ENCODE measurements around the gene SGTA. TPM values are rescaled to one million over a fixed set of nuclear protein-coding genes. Genes with fewer than 3 reads are reported as not detected.
"Not testable (repeated sequence)": the region's sequence is repeated elsewhere in the genome, so short reads cannot be mapped to it uniquely, and the experiment has no call there.

The SGTA gene
- total RNA-seq, 2 donors from 2014 or later: 39.6 to 52.3 TPM

- intact Hi-C loops (cut with DNase I, micrococcal nuclease): no loop called here
- DNase-seq (no peak), ATAC-seq (no peak)
Measured at GRCh38 chr19:2720777-2721569, 62.1 kb downstream of the SGTA start, which contains the start of gene DIRAS1. DIRAS1 (minus strand) TSS chr19:2721372; CDS start chr19:2717806, 3,566 bp downstream.

- intact Hi-C loops (cut with DNase I, micrococcal nuclease): no loop called here
- DNase-seq (no peak), ATAC-seq (no peak)
Measured at GRCh38 chr19:2719920-2720776, 62.9 kb downstream of the SGTA start.

- intact Hi-C loops (cut with DNase I, micrococcal nuclease): no loop called here
- no peak for DNase-seq
- no peak for ATAC-seq
Measured at GRCh38 chr19:2719232-2719735, 63.8 kb downstream of the SGTA start.

- intact Hi-C loops (cut with DNase I, micrococcal nuclease): no loop called here
- no peak for ATAC-seq
- no peak for DNase-seq
Measured at GRCh38 chr19:2717638-2718541, 65.2 kb downstream of the SGTA start.

- intact Hi-C loops (cut with DNase I, micrococcal nuclease): no loop called here
- DNase-seq: no peak
- no peak for ATAC-seq
Measured at GRCh38 chr19:2716722-2717637, 66.1 kb downstream of the SGTA start.

- DNase-seq (no peak), ATAC-seq (no peak)
- intact Hi-C loops (cut with DNase I, micrococcal nuclease): no loop called here
Measured at GRCh38 chr19:2716275-2716650, 66.8 kb downstream of the SGTA start.

GRCh38 chr19:2715470-2716274 is 67.4 kb downstream of the SGTA start:
- intact Hi-C loops (cut with DNase I, micrococcal nuclease): no loop called here
- DNase-seq: no peak
- ATAC-seq: no peak

- no peak for ATAC-seq
- DNase-seq: no peak
- intact Hi-C loops (cut with DNase I, micrococcal nuclease): no loop called here
Measured at GRCh38 chr19:2714531-2715269, 68.4 kb downstream of the SGTA start.

GRCh38 chr19:2714102-2714501 is 69.0 kb downstream of the SGTA start:
- intact Hi-C loops (cut with DNase I, micrococcal nuclease); DNase-seq: not testable (repeated sequence)

GRCh38 chr19:2713170-2713569 is 69.9 kb downstream of the SGTA start:
- ATAC-seq; intact Hi-C loops (cut with DNase I, micrococcal nuclease); DNase-seq: not testable (repeated sequence)

More at GRCh38 chr19:2714102-2714501, 69.0 kb downstream of the SGTA start:
- ATAC-seq: not testable (repeated sequence)

GRCh38 chr19:2711875-2712205 is 71.2 kb downstream of the SGTA start:
- ATAC-seq: no peak
- intact Hi-C loops (cut with DNase I, micrococcal nuclease): no loop called here

GRCh38 chr19:2711172-2711874 is 71.8 kb downstream of the SGTA start:
- DNase-seq (no peak), ATAC-seq (no peak)
- intact Hi-C loops (cut with DNase I, micrococcal nuclease): no loop called here

More at GRCh38 chr19:2711875-2712205, 71.2 kb downstream of the SGTA start:
- DNase-seq: no peak

GRCh38 chr19:2706251-2706650 is 76.8 kb downstream of the SGTA start:
- ATAC-seq (no peak), DNase-seq (no peak)
- intact Hi-C loops (cut with DNase I, micrococcal nuclease): no loop called here

Data from left colon (tissue), 2 donors.